Stimulated activated CD8-positive, alpha-beta memory T cell treated with anti-CD3 and anti-CD28 coated beads, Interleukin-4, amount 100 ng/mL, for 24 hours (primary cell): ENCODE results near the gene THADA.
"Not testable (repeated sequence)": the region's sequence is repeated elsewhere in the genome, so short reads cannot be mapped to it uniquely, and the experiment has no call there.

Experiments
- DNase-seq: peaks from one replicate; pipeline ENCODE4 v3.0.0-alpha.2; 2020; ENCODE audit warnings: low read depth

THADA gene

DNA sequence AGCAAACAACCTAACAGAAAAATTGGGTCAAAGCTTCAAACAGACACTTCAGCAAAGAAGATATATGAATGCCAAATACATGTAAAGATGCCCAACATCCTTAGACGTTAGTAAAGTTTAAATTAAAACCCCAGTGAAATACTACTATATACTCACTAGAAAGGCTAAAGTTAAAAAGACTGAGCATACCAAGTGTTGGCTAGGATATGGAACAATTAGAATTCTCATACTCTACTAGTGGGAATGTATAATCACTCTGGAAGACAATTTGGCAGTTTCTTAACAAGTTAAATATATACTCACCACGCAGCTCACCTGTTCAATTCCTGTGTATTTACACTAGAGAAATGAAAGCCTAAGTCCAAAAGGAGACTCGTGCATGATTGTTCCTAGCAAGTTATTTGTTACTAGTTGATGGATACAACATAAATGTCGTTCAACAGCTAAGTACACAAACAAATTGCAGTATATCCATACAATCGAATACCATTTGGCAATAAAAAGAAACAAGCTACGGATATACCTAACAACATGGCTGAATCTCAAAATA is 185.7 kb downstream of the THADA start:
- no peak for DNase-seq

- DNase-seq: no peak
Measured at GRCh38 chr2:43408407-43409160, 187.3 kb downstream of the THADA start.

GRCh38 chr2:43407935-43408334 is 187.9 kb downstream of the THADA start:
- DNase-seq: no peak

DNA sequence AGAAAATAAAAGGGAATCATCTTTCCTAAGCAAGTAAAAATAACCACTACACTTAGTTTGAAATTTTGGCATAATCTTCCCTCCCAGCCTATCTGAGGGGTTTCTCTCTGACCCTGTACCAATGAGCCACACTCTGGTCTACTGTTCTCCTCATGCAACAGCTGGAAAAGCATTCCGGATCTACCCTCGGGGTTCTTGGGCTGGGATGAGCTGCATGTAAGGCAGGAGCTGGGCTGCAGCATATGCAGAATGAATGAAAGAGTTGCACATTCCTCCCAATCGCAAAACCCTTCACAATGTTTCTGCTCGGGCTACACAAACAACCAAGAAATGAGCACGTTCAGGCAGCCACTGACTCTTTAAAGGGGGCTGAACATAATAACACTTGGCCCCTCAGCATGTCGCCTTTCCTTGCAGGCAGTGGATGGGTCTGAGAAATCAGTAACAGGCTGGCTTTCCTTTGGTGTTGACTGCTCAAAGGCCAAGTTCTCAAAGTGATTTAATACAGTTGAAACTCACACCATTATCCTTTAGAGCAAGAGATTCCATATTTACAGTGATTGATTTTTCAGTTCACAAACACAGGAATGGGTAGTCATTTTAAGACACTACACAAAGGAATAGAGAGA is 189.1 kb downstream of the THADA start:
- DNase-seq: no peak

- no peak for DNase-seq
Measured at GRCh38 chr2:43405829-43406228, 190.0 kb downstream of the THADA start.

DNA sequence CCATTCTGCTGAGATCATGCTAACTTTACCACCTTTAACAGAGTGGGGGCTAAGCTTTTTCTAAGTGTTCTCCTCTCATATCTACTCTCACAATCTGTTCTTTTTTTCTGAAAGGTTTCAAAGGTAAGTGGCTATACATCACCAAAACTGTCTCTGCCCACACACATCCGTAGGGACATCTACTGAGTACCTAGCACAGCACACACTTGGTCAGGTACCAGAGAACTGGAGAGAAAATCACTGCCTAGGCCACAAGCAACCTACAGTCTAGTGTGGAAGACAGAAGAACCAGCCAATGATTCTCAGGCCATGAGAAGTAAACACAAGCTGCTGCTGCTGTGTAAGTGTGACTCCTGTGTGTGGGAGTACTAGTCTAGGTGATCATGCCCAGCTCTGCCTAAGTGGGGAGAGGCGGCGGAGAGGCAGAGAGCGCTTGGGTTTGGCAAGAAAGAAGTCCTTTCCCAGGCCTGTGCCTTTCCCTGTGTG is 193.3 kb downstream of the THADA start:
- DNase-seq: no peak

DNA sequence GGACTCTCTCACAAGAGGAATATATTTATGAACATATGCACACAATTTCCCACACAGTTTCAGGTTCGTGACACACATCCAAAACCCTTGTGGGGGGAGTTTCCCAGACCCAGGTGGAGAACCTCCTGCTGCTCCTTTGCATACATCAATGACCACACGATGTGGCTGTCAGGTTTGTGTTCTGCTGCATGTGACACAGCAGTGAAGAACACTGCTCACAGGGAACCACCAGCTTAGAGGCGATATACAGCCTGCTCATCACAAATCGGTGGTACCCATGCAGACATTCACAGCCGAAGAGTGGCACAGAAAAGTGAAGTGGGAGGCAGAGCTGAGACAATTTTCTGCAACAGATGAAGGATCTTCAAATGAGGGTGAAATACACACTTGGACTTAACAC is 193.8 kb downstream of the THADA start:
- DNase-seq: no peak

- no peak for DNase-seq
Measured at GRCh38 chr2:43400508-43400907, 195.3 kb downstream of the THADA start.

GRCh38 chr2:43399515-43400264 is 196.1 kb downstream of the THADA start:
- no peak for DNase-seq

DNA sequence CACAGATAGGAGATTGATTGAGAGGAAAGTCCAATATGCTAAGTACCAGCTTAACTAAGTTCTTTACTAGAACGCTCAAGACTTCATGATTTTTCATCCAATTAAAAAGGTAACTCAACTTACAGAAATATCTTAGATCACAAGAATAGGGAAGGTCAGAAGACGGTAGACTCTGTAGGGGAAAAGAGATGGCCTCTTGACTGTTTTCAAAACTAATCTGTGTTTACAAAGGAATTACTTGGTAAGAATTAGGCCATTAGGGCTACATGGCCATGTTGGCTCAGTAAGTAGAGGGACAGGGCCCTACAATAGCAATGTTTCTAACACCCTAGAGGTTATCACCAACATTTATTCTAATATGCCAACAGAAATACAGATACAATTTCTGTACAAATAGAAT is 196.7 kb downstream of the THADA start:
- no peak for DNase-seq

- no peak for DNase-seq
Measured at GRCh38 chr2:43397821-43398220, 198.0 kb downstream of the THADA start.

- no peak for DNase-seq
Measured at GRCh38 chr2:43397411-43397810, 198.4 kb downstream of the THADA start.

GRCh38 chr2:43396344-43396743 is 199.5 kb downstream of the THADA start:
- not testable (repeated sequence) for DNase-seq

GRCh38 chr2:43393918-43394317 is 201.9 kb downstream of the THADA start:
- no peak for DNase-seq

DNA sequence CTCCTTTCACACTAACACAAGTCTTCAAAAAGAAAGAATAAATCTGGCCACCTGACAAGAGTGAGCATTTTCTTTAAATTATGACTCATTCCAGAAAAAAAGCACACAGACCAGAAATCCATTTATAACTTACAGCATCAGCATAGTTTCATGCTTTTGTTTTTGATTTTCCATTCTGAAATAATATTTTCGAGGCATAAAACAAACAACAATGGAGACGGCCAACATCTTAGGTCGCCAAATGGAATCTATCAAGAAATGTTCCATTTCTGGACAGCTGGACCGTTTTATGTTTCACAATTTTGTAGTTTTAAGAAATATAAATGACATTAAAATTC is 204.0 kb downstream of the THADA start:
- DNase-seq: no peak

DNA sequence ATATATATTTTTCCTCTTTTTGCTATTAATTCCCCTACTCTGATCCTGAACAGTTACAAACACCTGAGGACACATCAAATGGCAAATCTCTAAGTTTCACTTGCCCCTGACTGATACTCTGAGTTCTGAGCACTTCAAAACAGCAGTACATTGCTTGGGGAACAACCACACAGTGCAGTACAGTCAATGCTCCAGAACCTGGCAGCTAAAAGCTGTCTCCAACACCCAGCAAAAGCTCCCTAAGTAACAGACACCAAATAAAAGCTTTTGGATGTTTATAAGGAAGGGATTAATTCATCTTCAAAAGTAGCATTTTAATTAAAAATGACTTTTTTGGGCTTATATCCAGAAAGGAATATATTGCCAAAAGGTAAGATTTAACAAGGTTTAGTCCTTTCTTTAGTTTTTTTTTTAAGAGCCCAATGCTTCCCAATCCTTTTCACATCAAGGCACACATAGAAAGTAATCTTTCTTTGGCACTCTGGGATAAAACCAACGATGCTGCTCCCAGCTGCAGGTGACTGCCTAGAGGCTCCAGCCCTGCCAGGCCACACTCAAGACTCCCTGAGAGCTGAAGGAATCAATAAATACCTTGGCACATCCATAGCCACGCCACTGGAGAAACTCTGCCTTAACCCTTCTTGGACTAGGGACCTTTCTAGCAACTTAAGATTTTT is 204.5 kb downstream of the THADA start:
- DNase-seq: no peak

GRCh38 chr2:43389581-43390466 is 206.0 kb downstream of the THADA start:
- no peak for DNase-seq

DNA sequence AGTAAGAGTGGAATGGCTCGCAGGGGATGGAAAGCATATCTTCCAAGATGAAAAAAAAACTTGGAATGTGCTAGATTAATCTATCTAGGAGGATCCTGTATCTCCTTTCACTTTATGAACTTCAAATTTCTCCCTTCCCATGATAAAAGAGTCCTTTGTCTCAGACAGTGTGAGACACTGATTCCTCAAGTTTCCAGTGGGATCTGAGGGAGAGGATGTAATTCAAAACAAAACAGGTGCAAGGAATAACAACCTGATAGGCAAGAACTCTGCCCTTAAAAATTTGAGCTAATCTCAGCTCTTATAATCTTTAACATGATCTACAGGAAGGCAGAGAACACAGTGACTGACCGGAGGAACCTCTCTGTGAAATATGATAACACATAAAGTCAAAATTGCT is 207.5 kb downstream of the THADA start:
- no peak for DNase-seq

GRCh38 chr2:43387092-43388062 is 208.5 kb downstream of the THADA start:
- no peak for DNase-seq

DNA sequence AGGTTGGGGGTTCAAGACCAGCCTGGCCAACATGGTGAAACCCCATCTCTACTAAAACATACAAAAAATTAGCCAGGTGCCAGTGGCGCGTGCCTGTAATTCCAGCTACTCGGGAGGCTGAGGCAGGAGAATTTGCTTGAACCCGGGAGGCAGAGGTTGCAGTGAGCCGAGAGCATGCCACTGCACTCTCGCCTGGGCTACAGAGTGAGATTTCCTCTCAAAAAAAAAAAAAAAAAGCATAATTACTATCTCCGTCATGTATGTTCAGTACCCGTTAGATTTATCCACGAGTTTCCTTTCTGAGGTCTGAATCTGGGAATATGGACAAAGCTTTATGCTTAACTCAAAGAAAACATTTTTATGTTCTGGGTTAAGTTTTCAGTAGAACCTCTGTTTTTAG is 209.2 kb downstream of the THADA start:
- DNase-seq: not testable (repeated sequence)
